PC-9 (cell line): ENCODE data around the gene KANK2.

ENCODE experiments used
- EZH2 ChIP-seq: fragments of 200-600 bp; sonication (generic); IDR thresholded peaks from 2 replicates; pipeline ENCODE4 v1.8.0; 2017; ENCODE audit warnings: antibody characterized with exemption, low read depth
- TF ChIP-seq, protein P1 (sequence below): fragments of 200-600 bp; sonication (generic); conservative IDR thresholded peaks from 2 replicates; pipeline ENCODE4 v1.6.1; 2017; ENCODE audit warnings: mixed run types, antibody characterized with exemption, mild to moderate bottlenecking, moderate library complexity

DNA sequence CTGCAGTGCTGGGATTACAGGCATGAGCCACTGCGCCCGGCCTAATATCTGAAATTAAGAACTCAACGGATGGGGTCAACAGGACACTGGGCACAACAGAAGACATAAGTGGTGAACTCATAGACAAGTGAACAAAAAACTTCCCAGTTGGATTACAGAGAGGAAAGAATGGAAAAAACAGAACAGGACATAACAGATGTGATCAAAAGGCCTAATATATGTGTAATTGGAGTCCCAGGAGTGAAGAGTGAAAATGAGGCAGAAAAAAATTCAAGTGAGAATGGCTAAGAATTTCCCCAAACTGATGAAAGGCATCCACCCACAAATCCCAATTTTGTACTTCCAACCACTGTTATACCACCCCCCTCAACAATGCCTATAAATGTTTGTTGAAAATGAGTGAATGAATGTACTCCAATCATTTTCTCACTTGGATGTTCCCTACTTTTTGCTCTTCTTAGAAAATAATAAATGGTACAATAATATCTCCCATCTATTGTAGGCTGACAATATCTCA lies 23.8 kb upstream of the KANK2 start:
- TF ChIP-seq, protein P1, sequence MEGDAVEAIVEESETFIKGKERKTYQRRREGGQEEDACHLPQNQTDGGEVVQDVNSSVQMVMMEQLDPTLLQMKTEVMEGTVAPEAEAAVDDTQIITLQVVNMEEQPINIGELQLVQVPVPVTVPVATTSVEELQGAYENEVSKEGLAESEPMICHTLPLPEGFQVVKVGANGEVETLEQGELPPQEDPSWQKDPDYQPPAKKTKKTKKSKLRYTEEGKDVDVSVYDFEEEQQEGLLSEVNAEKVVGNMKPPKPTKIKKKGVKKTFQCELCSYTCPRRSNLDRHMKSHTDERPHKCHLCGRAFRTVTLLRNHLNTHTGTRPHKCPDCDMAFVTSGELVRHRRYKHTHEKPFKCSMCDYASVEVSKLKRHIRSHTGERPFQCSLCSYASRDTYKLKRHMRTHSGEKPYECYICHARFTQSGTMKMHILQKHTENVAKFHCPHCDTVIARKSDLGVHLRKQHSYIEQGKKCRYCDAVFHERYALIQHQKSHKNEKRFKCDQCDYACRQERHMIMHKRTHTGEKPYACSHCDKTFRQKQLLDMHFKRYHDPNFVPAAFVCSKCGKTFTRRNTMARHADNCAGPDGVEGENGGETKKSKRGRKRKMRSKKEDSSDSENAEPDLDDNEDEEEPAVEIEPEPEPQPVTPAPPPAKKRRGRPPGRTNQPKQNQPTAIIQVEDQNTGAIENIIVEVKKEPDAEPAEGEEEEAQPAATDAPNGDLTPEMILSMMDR, result no peak
- no peak for TF ChIP-seq EZH2
